PC-9 (cell line): ENCODE results near the gene TRAF6. TPM values are rescaled to one million over a fixed set of nuclear protein-coding genes. Genes with fewer than 3 reads are reported as not detected.

Experiments
- BruUV-seq: library from RNA; stranded (reverse); fragments of 400-500 nt; replicated peaks from 2 replicates; lab custom pipeline; 2021; lab: Mats Ljungman, UMichigan
- CTCF ChIA-PET: fragments of 300-600 bp; sonication (Branson Sonifier 250); formaldehyde crosslinking; loops from one replicate; lab custom pipeline; 2022; ENCODE audit warnings: antibody characterized with exemption; lab: Charles Lee
- POLR2A ChIA-PET: fragments of 300-600 bp; sonication (Branson Sonifier 250); formaldehyde crosslinking; loops from one replicate; lab custom pipeline; 2022; ENCODE audit warnings: antibody characterized with exemption; ENCODE audit not compliant: unreplicated experiment; lab: Charles Lee
- DNase-seq, 2 experiments: peaks; one replicate each; pipeline versions ENCODE4 v3.0.0 to v3.0.0-alpha.2; 2015 to 2022; ENCODE audit warnings: mixed read lengths in 1 of 2
- H2AFZ ChIP-seq: fragments of 200-600 bp; sonication (generic); 2 replicates; pipeline ENCODE4 v1.8.1; 2017; ENCODE audit warnings: antibody characterized with exemption
- H3F3A ChIP-seq: fragments of 200-600 bp; sonication (generic); 2 replicates; pipeline ENCODE4 v1.8.1; 2017; ENCODE audit warnings: antibody characterized with exemption, mild to moderate bottlenecking, low read depth; ENCODE audit not compliant: insufficient read depth
- H3K27ac ChIP-seq: fragments of 200-600 bp; sonication (generic); 2 replicates; pipeline ENCODE4 v1.6.1; 2016; ENCODE audit warnings: mixed run types
- H3K27me3 ChIP-seq: fragments of 200-600 bp; sonication (generic); 2 replicates; pipeline ENCODE4 v1.6.1; 2016; ENCODE audit warnings: low read depth, mixed run types; ENCODE audit not compliant: insufficient read depth
- H3K36me3 ChIP-seq: fragments of 200-600 bp; sonication (generic); 2 replicates; pipeline ENCODE4 v1.6.1; 2016; ENCODE audit warnings: low read depth, mixed run types
- H3K4me1 ChIP-seq: fragments of 200-600 bp; sonication (generic); replicated peaks from 2 replicates; pipeline ENCODE4 v1.6.1; 2016; ENCODE audit warnings: mixed run types; ENCODE audit not compliant: insufficient read depth
- H3K4me2 ChIP-seq: fragments of 200-600 bp; sonication (generic); 2 replicates; pipeline ENCODE4 v1.6.1; 2017; ENCODE audit warnings: mixed run types
- H3K4me3 ChIP-seq: fragments of 200-600 bp; sonication (generic); 2 replicates; pipeline ENCODE4 v1.6.1; 2016; ENCODE audit warnings: mixed run types
- H3K79me2 ChIP-seq: fragments of 200-600 bp; sonication (generic); 2 replicates; pipeline ENCODE4 v1.6.1; 2017; ENCODE audit warnings: low read depth, mixed run types
- H3K9me2 ChIP-seq: fragments of 200-600 bp; sonication (generic); 2 replicates; pipeline ENCODE4 v1.8.1; 2017; ENCODE audit warnings: mild to moderate bottlenecking; ENCODE audit not compliant: insufficient read depth
- H3K9me3 ChIP-seq: fragments of 200-600 bp; sonication (generic); 2 replicates; pipeline ENCODE4 v1.8.1; 2016; ENCODE audit warnings: low read depth; ENCODE audit not compliant: insufficient read depth
- H4K20me1 ChIP-seq: fragments of 200-600 bp; sonication (generic); 2 replicates; pipeline ENCODE4 v1.8.1; 2017; ENCODE audit not compliant: insufficient read depth
- CTCF ChIP-seq: fragments of 200-600 bp; sonication (generic); conservative IDR thresholded peaks from 2 replicates; pipeline ENCODE4 v1.6.1; 2017; ENCODE audit warnings: mixed run types, antibody characterized with exemption, mild to moderate bottlenecking, moderate library complexity
- EZH2 ChIP-seq: fragments of 200-600 bp; sonication (generic); IDR thresholded peaks from 2 replicates; pipeline ENCODE4 v1.8.0; 2017; ENCODE audit warnings: antibody characterized with exemption, low read depth
- intact Hi-C: fragments of 100-400 bp; cut with micrococcal nuclease; formaldehyde crosslinking; loops from one replicate; pipeline ENCODE4 v1.10.0; 2022; ENCODE audit not compliant: unreplicated experiment
- total RNA-seq: library from RNA; stranded (reverse); gene quantifications from 2 replicates; pipeline ENCODE4 v1.2.3, GENCODE V29; 2021

Gene TRAF6
- total RNA-seq, 1 experiment from 2014 or later, result 9.2 TPM

- H3K9me3 ChIP-seq, result no peaks in the 10 kb centered on the region
- H3K27ac ChIP-seq, result no peak overlapping the region
- no peaks in the 10 kb centered on the region for H3K27me3 ChIP-seq
- no peak overlapping the region for H2AFZ ChIP-seq
- no peak for TF ChIP-seq CTCF
- no peak for TF ChIP-seq EZH2
- intact Hi-C loops, result no loop called here
- no peak for DNase-seq
- H3K79me2 ChIP-seq, result no peaks in the 10 kb centered on the region
- H3K4me2 ChIP-seq, result no peak overlapping the region
- H3F3A ChIP-seq, result no peaks in the 10 kb centered on the region
- H3K4me3 ChIP-seq, result no peak overlapping the region
- BruUV-seq, result no TSS peak
- H4K20me1 ChIP-seq, result no peaks in the 10 kb centered on the region
- H3K4me1 ChIP-seq, result peaks cover 7% of the 10 kb centered on the region; the same call in 1 of the 2 replicates
- H3K36me3 ChIP-seq, result no peaks in the 10 kb centered on the region
- CTCF ChIA-PET, result no interaction called here
- POLR2A ChIA-PET, result no interaction called here
- no peaks in the 10 kb centered on the region; the same call in 1 of the 2 replicates for H3K9me2 ChIP-seq
Measured at GRCh38 chr11:36467916-36468315, 42.2 kb downstream of the TRAF6 start.

DNA sequence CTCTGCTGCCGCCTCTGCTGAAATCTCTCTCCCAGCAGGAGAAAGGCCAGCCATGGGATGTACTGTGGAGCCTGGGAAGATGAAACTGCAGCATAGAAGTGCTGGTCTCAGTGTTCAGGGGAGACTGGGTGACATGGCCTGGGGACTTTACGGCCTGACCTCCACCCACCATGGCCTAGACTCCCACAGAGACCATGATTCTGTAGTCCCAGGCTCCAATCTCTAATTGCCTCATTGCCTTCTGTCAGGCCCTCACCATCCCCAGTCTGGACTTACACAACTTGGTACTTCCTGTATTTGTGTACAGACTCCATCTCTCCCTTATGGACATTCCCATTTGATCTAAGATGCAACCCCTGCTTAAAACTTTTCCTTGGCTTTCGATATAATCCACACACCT, 43.1 kb downstream of the TRAF6 start:
- POLR2A ChIA-PET, result no interaction called here

DNA sequence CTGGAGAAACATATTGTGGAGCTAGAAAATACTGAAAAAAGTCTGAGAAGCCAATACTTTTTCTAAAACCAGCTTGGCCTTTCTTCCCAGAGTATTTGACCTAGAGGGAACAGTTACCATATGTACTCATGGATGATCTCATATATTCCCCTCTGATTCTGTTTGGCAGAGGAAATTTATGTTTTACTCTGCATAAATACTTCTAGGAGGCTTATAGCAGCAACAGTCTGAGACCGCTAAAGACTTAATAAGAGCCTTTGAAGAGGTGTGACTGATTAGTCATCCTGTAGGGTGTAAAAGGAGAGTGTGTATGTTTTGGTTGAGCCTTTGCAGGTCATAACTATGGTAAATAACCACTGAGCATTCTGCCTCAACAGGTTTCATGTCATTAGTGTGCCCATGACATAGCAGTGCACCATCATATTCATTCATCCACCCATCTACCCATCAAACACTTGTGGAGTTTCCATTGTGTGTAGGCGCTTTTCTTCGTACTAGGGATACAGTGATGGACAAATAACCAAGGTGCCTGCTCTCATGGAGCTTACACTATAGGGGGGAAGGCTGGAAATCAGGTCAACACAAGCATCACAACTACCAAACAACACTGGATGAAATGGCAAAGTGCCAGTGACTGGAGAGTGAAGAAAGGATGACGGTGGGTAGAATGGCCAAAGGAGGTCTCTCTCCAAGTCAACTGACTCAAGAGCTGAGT, 44.5 kb downstream of the TRAF6 start:
- POLR2A ChIA-PET, result interaction anchor here (0.7 kb wide), 2 partner anchors 10 to 46 kb away, joined by 3 to 8 read pairs; no protein-coding TSS in a partner anchor

More for the DNA sequence above, 43.1 kb downstream of the TRAF6 start:
- no peaks in the 10 kb centered on the region for H4K20me1 ChIP-seq
- CTCF ChIA-PET, result no interaction called here
- intact Hi-C loops, result no loop called here
- H3K4me2 ChIP-seq, result no peak overlapping the region
- no peak for DNase-seq
- no peak overlapping the region for H2AFZ ChIP-seq
- H3K4me3 ChIP-seq, result no peak overlapping the region
- no peak overlapping the region for H3K27ac ChIP-seq
- H3K9me3 ChIP-seq, result no peaks in the 10 kb centered on the region
- H3K36me3 ChIP-seq, result no peaks in the 10 kb centered on the region
- BruUV-seq, result no TSS peak
- no peaks in the 10 kb centered on the region for H3F3A ChIP-seq
- H3K27me3 ChIP-seq, result no peaks in the 10 kb centered on the region
- H3K9me2 ChIP-seq, result no peaks in the 10 kb centered on the region; the same call in 1 of the 2 replicates
- no peaks in the 10 kb centered on the region for H3K79me2 ChIP-seq
- TF ChIP-seq CTCF, result no peak
- TF ChIP-seq EZH2, result no peak
- peaks cover 7% of the 10 kb centered on the region; the same call in 1 of the 2 replicates for H3K4me1 ChIP-seq

More for the DNA sequence above, 44.5 kb downstream of the TRAF6 start:
- no peaks in the 10 kb centered on the region for H4K20me1 ChIP-seq
- no peaks in the 10 kb centered on the region for H3K9me3 ChIP-seq
- H3K4me2 ChIP-seq, result no peak overlapping the region
- no peaks in the 10 kb centered on the region for H3K36me3 ChIP-seq
- CTCF ChIA-PET, result interaction anchor here (0.6 kb wide), 1 partner anchor 276 kb away, joined by 3 read pairs; no protein-coding TSS in a partner anchor
- H3K4me3 ChIP-seq, result no peak overlapping the region
- DNase-seq, result no peak
- no peak overlapping the region for H2AFZ ChIP-seq
- H3K4me1 ChIP-seq, result peaks cover 7% of the 10 kb centered on the region; the same call in 1 of the 2 replicates
- no peaks in the 10 kb centered on the region; the same call in 1 of the 2 replicates for H3K9me2 ChIP-seq
- no peak for TF ChIP-seq CTCF
- no peak for TF ChIP-seq EZH2
- intact Hi-C loops, result no loop called here
- H3K27ac ChIP-seq, result no peak overlapping the region
- H3K79me2 ChIP-seq, result no peaks in the 10 kb centered on the region
- no TSS peak for BruUV-seq
- no peaks in the 10 kb centered on the region for H3K27me3 ChIP-seq
- H3F3A ChIP-seq, result no peaks in the 10 kb centered on the region
